GM15510 (cell line): Measurements from ENCODE around the gene SH3BP5.

Source experiments
- POLR2A ChIP-seq: IDR thresholded peaks from 3 replicates; pipeline ENCODE4 v1.6.1; 2011; ENCODE audit warnings: borderline replicate concordance; ENCODE audit not compliant: insufficient read length; ENCODE audit errors: extremely low read depth

The SH3BP5 gene

GRCh38 chr3:15331072-15331605, 1.2 kb downstream of the SH3BP5 start:
- no peak for TF ChIP-seq POLR2A

- TF ChIP-seq POLR2A: no peak
These were observed 2.3 kb downstream of the SH3BP5 start for GRCh38 chr3:15330031-15330596.

DNA sequence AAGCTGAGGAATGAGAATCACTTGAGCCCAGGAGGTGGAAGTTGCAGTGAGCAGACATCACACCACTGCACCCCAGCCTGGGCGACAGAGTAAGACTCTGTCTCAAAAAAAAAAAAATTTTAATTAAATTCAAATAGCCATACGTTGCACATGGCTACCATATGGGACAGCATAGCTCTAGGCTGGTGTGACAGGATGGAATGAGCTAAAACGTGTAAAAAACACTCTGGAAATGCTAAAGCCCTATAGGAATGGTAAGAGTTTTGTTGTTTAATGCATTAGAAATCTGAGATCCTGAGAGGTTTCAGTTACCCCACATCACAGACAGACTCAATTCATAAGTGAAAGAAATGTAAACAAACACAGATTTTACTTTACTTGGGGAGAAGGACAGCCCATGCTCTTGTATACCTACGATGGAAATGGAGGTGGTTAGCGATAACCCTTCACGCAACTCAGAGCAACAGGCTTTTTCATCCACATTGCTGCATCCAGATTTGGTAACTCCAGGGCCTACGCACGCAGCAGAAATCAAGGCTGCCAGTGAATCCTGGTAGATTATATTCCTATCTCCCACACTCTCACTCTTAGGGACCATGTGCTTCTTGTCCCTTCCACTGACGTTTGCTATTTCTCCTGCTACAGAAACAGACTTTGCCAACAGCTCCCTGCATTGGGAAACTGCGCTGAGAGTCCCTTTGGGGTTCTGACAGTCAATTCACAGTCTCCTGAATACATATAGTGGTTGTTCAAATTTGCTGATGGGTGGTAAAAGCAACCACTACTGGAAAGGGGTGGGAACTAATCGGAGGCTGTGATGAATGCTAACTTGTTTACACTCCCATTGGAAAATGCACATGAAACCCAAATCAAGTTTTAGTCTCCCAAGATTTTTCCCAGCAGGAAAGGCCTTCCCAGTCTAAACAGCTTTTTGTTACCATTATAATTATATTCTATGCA, 3.1 kb downstream of the SH3BP5 start:
- no peak for TF ChIP-seq POLR2A

GRCh38 chr3:15327941-15328340, 4.4 kb downstream of the SH3BP5 start:
- no peak for TF ChIP-seq POLR2A

DNA sequence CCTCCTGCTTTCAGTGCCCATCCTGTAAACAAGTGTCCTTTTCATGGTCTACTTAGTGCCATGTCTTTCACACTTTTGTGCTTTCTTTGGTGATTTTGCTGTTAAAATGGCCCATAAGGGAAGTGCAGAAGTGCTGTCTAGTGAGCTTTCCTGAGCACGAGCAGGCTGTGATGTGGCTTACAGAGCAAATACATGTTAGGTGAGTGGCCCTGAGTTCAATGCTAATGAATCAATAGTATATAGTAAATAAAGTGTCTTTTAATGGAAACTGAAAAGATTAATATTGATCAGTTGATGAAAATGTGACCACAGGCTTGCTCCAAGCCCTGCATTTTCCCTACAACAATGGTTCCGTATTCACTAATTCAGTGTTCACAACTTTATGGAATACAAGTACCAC, 5.7 kb downstream of the SH3BP5 start:
- no peak for TF ChIP-seq POLR2A

DNA sequence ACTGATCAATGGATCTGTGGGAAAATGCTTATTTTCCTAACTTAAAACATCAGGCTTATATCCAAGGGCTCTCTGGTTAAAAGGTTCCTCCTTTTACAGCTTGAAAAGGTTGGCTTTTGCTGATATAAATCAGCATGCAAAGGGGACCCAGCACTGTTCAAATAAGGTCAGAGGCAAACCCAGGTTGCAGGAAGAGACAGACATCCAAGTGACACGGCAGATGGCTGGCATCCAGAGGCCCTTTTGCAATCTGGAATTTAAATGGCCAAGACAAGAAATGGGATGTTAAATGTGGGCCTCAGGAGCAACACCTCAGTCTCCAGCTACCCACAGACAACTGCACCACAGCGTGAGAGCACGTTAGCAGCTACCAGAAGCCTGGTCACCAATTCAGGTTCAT, 6.3 kb downstream of the SH3BP5 start:
- TF ChIP-seq POLR2A: no peak

- no peak for TF ChIP-seq POLR2A
These were observed 7.2 kb downstream of the SH3BP5 start for GRCh38 chr3:15325228-15325627.

DNA sequence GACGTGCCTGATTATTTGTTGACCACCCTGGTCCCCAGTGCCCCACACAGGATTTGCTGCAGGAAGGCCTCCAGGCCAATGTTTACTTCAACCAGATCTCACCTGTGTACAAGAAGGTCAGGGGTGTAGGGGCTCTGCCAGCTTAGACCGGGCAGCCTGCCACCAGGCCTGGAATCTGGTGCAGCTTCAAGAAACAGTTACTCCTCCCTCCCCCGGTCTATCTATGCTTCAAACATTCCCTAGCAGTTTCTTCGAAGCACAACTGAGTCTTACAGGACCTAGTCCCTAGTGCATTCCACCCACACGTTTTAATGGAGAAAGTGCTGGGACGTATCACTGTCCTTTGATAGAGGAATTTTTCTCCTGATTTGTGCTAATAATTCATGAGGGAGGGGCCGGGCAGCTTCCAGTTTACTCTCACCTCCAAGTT, 8.0 kb downstream of the SH3BP5 start:
- TF ChIP-seq POLR2A: no peak

- no peak for TF ChIP-seq POLR2A
These were observed 9.3 kb downstream of the SH3BP5 start for GRCh38 chr3:15323063-15323462.

- TF ChIP-seq POLR2A: no peak
These were observed 11.0 kb downstream of the SH3BP5 start for GRCh38 chr3:15321349-15321748.

GRCh38 chr3:15319575-15319974, 12.8 kb downstream of the SH3BP5 start:
- TF ChIP-seq POLR2A: no peak

- no peak for TF ChIP-seq POLR2A
These were observed 13.2 kb downstream of the SH3BP5 start for GRCh38 chr3:15319136-15319535.

- no peak for TF ChIP-seq POLR2A
These were observed 13.7 kb downstream of the SH3BP5 start for GRCh38 chr3:15318661-15319060.

- no peak for TF ChIP-seq POLR2A
These were observed 15.4 kb downstream of the SH3BP5 start for GRCh38 chr3:15316998-15317435.

DNA sequence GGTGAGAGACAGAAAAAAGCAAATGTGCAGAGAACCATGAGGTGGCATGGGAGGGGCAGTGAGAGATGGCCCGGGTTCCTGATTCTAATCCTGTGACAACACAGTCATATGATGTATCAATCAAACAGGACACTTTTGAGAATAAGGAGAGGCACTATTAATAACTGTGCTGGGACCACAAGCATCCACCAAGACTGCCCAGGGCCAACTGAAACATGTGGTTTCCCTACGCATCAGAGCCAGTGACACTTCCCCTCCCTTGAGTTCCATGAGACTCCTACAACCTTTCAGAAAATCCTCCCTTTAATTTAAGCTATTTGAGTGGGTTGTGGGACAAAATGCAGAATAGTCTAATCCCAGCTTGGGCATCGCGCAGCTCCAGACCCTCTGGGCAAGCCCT, 17.4 kb downstream of the SH3BP5 start:
- no peak for TF ChIP-seq POLR2A
